ENCODE results near the gene MCU. TPM values are rescaled to one million over a fixed set of nuclear protein-coding genes. Genes with fewer than 3 reads are reported as not detected.

MCU gene
- total RNA-seq, 1 experiment from 2014 or later = 37.2 TPM

DNA sequence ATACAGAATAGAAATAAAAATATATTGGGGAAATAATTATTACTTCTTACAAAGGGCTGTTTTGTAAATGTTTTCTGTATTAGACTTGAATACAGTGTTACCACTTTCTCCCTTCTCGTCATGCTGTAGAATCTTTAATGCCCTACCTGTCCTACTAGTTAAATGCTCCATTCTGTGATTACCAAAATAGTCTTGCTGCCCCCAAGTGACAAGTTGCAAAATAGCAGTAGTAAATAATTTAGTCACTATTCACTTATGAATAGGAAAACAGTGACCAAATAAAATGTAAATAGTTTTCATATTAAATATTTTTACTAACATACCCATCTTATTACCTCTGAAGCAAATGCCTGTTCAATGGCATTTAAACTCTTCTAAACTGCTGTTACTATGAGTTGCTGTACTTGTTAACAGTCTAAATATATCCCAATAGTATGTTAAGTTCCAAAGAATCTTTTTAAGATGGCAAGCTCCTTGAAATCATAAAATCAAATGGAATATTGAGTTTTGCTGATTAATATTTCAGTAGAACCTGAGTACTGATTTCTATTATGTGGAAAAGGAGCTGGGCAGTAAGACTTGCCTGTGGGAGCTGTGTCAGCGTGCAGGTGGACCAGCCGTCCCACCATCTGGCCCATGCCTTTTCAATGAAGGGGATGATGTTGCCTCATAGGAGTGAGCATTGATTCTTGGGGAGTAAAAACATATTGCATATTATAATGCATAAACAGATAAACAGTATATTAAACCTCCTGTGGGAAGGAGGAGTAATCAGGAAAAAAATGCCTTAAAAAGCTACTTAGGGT is 183.5 kb downstream of the MCU start:
- Mint-ChIP-seq H3K9me3 (peaks cover 15% of the 10 kb centered on the region), H3K4me3 (no peak overlapping the region), H3K4me1 (no peaks in the 10 kb centered on the region), H3K27me3 (ENCODE audit: low read depth) (no peaks in the 10 kb centered on the region), H3K27ac (no peak overlapping the region), H3K36me3 (peaks cover 33% of the 10 kb centered on the region)
- TF ChIP-seq, protein P1, sequence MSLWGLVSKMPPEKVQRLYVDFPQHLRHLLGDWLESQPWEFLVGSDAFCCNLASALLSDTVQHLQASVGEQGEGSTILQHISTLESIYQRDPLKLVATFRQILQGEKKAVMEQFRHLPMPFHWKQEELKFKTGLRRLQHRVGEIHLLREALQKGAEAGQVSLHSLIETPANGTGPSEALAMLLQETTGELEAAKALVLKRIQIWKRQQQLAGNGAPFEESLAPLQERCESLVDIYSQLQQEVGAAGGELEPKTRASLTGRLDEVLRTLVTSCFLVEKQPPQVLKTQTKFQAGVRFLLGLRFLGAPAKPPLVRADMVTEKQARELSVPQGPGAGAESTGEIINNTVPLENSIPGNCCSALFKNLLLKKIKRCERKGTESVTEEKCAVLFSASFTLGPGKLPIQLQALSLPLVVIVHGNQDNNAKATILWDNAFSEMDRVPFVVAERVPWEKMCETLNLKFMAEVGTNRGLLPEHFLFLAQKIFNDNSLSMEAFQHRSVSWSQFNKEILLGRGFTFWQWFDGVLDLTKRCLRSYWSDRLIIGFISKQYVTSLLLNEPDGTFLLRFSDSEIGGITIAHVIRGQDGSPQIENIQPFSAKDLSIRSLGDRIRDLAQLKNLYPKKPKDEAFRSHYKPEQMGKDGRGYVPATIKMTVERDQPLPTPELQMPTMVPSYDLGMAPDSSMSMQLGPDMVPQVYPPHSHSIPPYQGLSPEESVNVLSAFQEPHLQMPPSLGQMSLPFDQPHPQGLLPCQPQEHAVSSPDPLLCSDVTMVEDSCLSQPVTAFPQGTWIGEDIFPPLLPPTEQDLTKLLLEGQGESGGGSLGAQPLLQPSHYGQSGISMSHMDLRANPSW (CRISPR knock-in tag; conservative IDR thresholded peaks at IDR 0.05; ENCODE audit: low read depth) = no peak
- DNase-seq (ENCODE audit: low spot score) (no peak), ATAC-seq (no peak; the same call in 1 of the 2 replicates)
- ChIA-PET POLR2A (no interaction called here), CTCF (interaction anchor here (0.5 to 0.8 kb wide), 4 partner anchors 11 to 78 kb away, joined by 3 to 4 read pairs (median 3); no protein-coding TSS in a partner anchor)

DNA sequence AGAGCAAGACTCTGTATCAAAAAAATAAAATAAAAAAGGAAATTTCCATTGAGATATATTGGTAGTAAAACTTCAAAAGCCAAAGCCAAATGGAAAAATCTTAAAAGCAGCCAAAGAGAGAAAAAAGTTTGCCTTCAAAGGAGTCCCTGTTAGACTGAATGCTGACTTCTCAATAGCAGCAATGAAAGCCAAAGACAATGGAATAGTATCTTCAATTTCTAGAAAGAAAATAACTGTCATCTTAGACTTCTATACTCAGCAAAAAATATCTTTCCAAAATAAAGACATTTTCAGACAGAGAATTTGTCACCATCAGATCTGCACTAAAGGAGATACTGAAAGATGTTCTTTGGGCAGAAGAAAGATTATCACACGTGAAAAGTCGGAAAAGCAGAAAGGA is 187.3 kb downstream of the MCU start:
- peaks cover 44% of the 10 kb centered on the region for H3K9me3 Mint-ChIP-seq
- peaks cover 8% of the 10 kb centered on the region for H3K4me1 Mint-ChIP-seq
- peaks cover 63% of the 10 kb centered on the region for H3K36me3 Mint-ChIP-seq
- POLR2A ChIA-PET = no interaction called here
- CTCF ChIA-PET = no interaction called here
- DNase-seq (ENCODE audit: low spot score) (no peak), ATAC-seq (no peak)
- no peak overlapping the region for H3K4me3 Mint-ChIP-seq
- H3K27ac Mint-ChIP-seq = no peak overlapping the region
- H3K27me3 Mint-ChIP-seq (ENCODE audit: low read depth) = no peaks in the 10 kb centered on the region
- TF ChIP-seq, protein P2, sequence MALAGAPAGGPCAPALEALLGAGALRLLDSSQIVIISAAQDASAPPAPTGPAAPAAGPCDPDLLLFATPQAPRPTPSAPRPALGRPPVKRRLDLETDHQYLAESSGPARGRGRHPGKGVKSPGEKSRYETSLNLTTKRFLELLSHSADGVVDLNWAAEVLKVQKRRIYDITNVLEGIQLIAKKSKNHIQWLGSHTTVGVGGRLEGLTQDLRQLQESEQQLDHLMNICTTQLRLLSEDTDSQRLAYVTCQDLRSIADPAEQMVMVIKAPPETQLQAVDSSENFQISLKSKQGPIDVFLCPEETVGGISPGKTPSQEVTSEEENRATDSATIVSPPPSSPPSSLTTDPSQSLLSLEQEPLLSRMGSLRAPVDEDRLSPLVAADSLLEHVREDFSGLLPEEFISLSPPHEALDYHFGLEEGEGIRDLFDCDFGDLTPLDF (CRISPR knock-in tag; IDR thresholded peaks at IDR 0.05) = no peak
- peak; percentile 81; the same call in 1 of the 2 replicates for TF ChIP-seq ZNF317 (CRISPR knock-in tag; IDR thresholded peaks at IDR 0.05; ENCODE audit: borderline replicate concordance, low read depth)

DNA sequence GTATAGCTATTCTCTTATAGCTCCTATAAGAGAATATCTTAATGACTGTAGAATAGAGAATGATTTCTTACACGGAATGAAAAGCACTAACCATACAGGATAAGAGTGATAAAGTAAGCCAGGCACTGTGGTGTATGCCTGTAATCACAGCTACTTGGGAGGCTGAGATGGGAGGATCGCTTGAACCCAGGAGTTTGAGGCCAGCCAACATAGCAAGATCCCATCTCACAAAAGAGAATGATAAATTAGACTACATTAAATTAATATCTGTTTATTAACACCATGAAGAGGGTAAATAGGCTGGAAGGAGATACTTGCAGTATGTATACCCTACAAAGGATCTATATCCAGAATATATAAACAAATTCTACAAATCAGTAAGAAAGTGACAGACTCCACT is 189.3 kb downstream of the MCU start:
- H3K4me3 Mint-ChIP-seq = no peak overlapping the region
- TF ChIP-seq, protein P3, sequence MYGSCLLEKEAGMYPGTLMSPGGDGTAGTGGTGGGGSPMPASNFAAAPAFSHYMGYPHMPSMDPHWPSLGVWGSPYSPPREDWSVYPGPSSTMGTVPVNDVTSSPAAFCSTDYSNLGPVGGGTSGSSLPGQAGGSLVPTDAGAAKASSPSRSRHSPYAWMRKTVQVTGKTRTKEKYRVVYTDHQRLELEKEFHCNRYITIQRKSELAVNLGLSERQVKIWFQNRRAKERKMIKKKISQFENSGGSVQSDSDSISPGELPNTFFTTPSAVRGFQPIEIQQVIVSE (CRISPR knock-in tag; IDR thresholded peaks at IDR 0.05; ENCODE audit: borderline replicate concordance) = no peak
- TF ChIP-seq OVOL2 (CRISPR knock-in tag; IDR thresholded peaks at IDR 0.05; ENCODE audit: borderline replicate concordance) (no peak), ZNF138 (CRISPR knock-in tag; conservative IDR thresholded peaks at IDR 0.05) (no peak), NR3C1 (CRISPR knock-in tag; conservative IDR thresholded peaks at IDR 0.05; ENCODE audit: low read depth) (no peak), GRHL2 (CRISPR knock-in tag; IDR thresholded peaks at IDR 0.05; ENCODE audit: insufficient replicate concordance, severe bottlenecking) (no peak)
- POLR2A ChIA-PET = no interaction called here
- peaks cover 24% of the 10 kb centered on the region for H3K4me1 Mint-ChIP-seq
- no peaks in the 10 kb centered on the region for H3K27me3 Mint-ChIP-seq (ENCODE audit: low read depth)
- ATAC-seq (no peak), DNase-seq (ENCODE audit: low spot score) (no peak)
- CTCF ChIA-PET = interaction anchor here (0.7 kb wide), 1 partner anchor 21 kb away, joined by 3 read pairs; no protein-coding TSS in a partner anchor
- H3K36me3 Mint-ChIP-seq = peaks cover 67% of the 10 kb centered on the region
- H3K9me3 Mint-ChIP-seq = peaks cover 44% of the 10 kb centered on the region
- H3K27ac Mint-ChIP-seq = no peak overlapping the region

DNA sequence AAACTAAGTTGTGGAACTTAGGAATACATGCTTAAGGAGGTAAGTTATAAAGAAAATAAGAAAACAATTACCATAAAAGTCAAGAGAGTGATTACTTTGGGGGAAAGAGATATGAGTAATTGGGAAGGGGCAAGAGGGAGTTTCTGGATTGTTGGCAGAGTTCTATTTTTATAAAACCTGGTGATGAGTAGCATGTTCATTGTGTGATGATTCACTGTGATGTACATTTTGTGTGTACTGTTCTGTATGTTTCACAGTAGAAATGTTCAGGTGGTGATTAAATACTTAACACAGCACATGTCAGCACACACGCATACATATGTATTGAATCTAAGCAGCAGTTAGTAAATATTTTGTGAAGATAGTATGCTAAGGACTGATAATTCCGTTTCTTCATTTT is 191.9 kb downstream of the MCU start:
- peaks cover 65% of the 10 kb centered on the region for H3K36me3 Mint-ChIP-seq
- ATAC-seq (no peak), DNase-seq (ENCODE audit: low spot score) (no peak)
- H3K27ac Mint-ChIP-seq = peak overlapping the region; percentile 43; the same call in 1 of the 2 replicates
- H3K27me3 Mint-ChIP-seq (ENCODE audit: low read depth) = no peaks in the 10 kb centered on the region
- ChIA-PET POLR2A (no interaction called here), CTCF (no interaction called here)
- peaks cover 47% of the 10 kb centered on the region for H3K4me1 Mint-ChIP-seq
- H3K9me3 Mint-ChIP-seq = peaks cover 44% of the 10 kb centered on the region
- no peak overlapping the region for H3K4me3 Mint-ChIP-seq
- TF ChIP-seq, protein P3 (CRISPR knock-in tag; IDR thresholded peaks at IDR 0.05; ENCODE audit: borderline replicate concordance) = no peak
- TF ChIP-seq, protein P4, sequence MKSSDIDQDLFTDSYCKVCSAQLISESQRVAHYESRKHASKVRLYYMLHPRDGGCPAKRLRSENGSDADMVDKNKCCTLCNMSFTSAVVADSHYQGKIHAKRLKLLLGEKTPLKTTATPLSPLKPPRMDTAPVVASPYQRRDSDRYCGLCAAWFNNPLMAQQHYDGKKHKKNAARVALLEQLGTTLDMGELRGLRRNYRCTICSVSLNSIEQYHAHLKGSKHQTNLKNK (CRISPR knock-in tag; IDR thresholded peaks at IDR 0.05) = no peak
- TF ChIP-seq, protein P2 (CRISPR knock-in tag; IDR thresholded peaks at IDR 0.05) = no peak
- TF ChIP-seq, protein P5, sequence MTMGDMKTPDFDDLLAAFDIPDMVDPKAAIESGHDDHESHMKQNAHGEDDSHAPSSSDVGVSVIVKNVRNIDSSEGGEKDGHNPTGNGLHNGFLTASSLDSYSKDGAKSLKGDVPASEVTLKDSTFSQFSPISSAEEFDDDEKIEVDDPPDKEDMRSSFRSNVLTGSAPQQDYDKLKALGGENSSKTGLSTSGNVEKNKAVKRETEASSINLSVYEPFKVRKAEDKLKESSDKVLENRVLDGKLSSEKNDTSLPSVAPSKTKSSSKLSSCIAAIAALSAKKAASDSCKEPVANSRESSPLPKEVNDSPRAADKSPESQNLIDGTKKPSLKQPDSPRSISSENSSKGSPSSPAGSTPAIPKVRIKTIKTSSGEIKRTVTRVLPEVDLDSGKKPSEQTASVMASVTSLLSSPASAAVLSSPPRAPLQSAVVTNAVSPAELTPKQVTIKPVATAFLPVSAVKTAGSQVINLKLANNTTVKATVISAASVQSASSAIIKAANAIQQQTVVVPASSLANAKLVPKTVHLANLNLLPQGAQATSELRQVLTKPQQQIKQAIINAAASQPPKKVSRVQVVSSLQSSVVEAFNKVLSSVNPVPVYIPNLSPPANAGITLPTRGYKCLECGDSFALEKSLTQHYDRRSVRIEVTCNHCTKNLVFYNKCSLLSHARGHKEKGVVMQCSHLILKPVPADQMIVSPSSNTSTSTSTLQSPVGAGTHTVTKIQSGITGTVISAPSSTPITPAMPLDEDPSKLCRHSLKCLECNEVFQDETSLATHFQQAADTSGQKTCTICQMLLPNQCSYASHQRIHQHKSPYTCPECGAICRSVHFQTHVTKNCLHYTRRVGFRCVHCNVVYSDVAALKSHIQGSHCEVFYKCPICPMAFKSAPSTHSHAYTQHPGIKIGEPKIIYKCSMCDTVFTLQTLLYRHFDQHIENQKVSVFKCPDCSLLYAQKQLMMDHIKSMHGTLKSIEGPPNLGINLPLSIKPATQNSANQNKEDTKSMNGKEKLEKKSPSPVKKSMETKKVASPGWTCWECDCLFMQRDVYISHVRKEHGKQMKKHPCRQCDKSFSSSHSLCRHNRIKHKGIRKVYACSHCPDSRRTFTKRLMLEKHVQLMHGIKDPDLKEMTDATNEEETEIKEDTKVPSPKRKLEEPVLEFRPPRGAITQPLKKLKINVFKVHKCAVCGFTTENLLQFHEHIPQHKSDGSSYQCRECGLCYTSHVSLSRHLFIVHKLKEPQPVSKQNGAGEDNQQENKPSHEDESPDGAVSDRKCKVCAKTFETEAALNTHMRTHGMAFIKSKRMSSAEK (CRISPR knock-in tag; IDR thresholded peaks at IDR 0.05; ENCODE audit: borderline replicate concordance) = no peak
- TF ChIP-seq, protein P6, sequence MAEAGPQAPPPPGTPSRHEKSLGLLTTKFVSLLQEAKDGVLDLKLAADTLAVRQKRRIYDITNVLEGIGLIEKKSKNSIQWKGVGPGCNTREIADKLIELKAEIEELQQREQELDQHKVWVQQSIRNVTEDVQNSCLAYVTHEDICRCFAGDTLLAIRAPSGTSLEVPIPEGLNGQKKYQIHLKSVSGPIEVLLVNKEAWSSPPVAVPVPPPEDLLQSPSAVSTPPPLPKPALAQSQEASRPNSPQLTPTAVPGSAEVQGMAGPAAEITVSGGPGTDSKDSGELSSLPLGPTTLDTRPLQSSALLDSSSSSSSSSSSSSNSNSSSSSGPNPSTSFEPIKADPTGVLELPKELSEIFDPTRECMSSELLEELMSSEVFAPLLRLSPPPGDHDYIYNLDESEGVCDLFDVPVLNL (CRISPR knock-in tag; IDR thresholded peaks at IDR 0.05; ENCODE audit: borderline replicate concordance, low read depth) = no peak
- TF ChIP-seq FOXK1 (CRISPR knock-in tag; IDR thresholded peaks at IDR 0.05) = no peak
